ENCODE measurements around the gene ZNF14. TPM values are rescaled to one million over a fixed set of nuclear protein-coding genes. Genes with fewer than 3 reads are reported as not detected.

ZNF14 gene
- total RNA-seq, 1 donor from 2014 or later: 21.0 TPM

GRCh38 chr19:19758164-19758563 is 25.3 kb upstream of the ZNF14 start:
- Histone ChIP-seq H3F3A (ENCODE audit: low read depth) (no peaks in the 10 kb centered on the region), H3K27ac (no peak overlapping the region), H3K79me2 (ENCODE audit: low read depth) (no peaks in the 10 kb centered on the region), H3K4me3 (no peak overlapping the region), H3K9me3 (ENCODE audit: low read depth) (no peaks in the 10 kb centered on the region), H3K4me2 (no peak overlapping the region), H3K36me3 (no peaks in the 10 kb centered on the region), H4K20me1 (ENCODE audit: low read depth) (no peaks in the 10 kb centered on the region), H3K9ac (no peak overlapping the region), H2AFZ (replicated peaks) (no peak overlapping the region), H3K4me1 (no peaks in the 10 kb centered on the region), H3K27me3 (no peaks in the 10 kb centered on the region)
- Mint-ChIP-seq H3K36me3 (no peaks in the 10 kb centered on the region), H3K9me3 (peaks cover 26% of the 10 kb centered on the region), H3K4me3 (no peak overlapping the region), H3K4me1 (no peaks in the 10 kb centered on the region), H3K27ac (no peak overlapping the region), H3K27me3 (ENCODE audit: insufficient read depth, low read depth) (peaks cover 5% of the 10 kb centered on the region)
- TF ChIP-seq EZH2 (IDR thresholded peaks at IDR 0.05) (no peak), EZH2phosphoT487 (IDR thresholded peaks at IDR 0.05) (no peak)
- TF ChIP-seq, protein P1, sequence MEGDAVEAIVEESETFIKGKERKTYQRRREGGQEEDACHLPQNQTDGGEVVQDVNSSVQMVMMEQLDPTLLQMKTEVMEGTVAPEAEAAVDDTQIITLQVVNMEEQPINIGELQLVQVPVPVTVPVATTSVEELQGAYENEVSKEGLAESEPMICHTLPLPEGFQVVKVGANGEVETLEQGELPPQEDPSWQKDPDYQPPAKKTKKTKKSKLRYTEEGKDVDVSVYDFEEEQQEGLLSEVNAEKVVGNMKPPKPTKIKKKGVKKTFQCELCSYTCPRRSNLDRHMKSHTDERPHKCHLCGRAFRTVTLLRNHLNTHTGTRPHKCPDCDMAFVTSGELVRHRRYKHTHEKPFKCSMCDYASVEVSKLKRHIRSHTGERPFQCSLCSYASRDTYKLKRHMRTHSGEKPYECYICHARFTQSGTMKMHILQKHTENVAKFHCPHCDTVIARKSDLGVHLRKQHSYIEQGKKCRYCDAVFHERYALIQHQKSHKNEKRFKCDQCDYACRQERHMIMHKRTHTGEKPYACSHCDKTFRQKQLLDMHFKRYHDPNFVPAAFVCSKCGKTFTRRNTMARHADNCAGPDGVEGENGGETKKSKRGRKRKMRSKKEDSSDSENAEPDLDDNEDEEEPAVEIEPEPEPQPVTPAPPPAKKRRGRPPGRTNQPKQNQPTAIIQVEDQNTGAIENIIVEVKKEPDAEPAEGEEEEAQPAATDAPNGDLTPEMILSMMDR (IDR thresholded peaks at IDR 0.05): peak; percentile 3
- no peak for DNase-seq (ENCODE audit: low spot score)

DNA sequence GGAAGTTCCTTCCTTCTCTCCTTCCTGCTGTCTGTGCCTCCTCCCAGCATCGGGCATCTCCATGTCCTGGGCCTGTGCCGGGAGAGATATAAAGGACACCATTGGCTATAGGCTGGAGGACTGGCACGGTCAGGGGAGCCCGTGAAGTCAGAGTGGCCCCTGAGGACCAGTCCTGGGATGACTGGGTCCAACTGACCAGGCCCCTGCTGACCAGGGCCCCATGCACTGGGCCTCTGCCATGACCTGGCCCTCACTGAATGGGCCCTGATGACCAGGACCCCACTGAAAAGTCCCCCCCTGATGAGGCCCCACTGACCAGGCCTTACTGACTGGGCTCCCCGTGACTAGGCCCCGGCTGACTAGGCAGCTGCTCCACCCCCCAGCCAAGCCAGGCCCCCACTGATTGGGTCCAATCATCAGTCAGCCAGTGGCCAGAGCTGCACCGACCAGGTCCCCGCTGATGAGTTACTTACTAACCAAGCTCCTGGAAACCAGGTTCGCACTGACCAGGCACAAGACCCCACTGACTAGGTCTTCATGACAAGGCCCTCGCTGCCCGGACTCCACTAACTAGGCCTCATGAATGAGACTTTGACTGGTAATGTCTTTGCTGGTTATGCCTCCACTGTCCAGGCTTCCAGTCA is 20.0 kb upstream of the ZNF14 start:
- H2AFZ ChIP-seq (replicated peaks): no peak overlapping the region
- Mint-ChIP-seq H3K36me3 (no peaks in the 10 kb centered on the region), H3K4me1 (no peaks in the 10 kb centered on the region), H3K27me3 (ENCODE audit: insufficient read depth, low read depth) (peaks cover 5% of the 10 kb centered on the region), H3K27ac (no peak overlapping the region), H3K4me3 (no peak overlapping the region), H3K9me3 (peaks cover 45% of the 10 kb centered on the region)
- DNase-seq (ENCODE audit: low spot score): no peak
- H3K36me3 ChIP-seq: no peaks in the 10 kb centered on the region
- H3K27ac ChIP-seq: no peak overlapping the region
- no peaks in the 10 kb centered on the region for H3K79me2 ChIP-seq (ENCODE audit: low read depth)
- H3K9ac ChIP-seq: no peak overlapping the region
- no peak overlapping the region for H3K4me3 ChIP-seq
- H3K4me2 ChIP-seq: no peak overlapping the region
- no peaks in the 10 kb centered on the region for H3K27me3 ChIP-seq
- no peaks in the 10 kb centered on the region for H4K20me1 ChIP-seq (ENCODE audit: low read depth)
- TF ChIP-seq, protein P1 (IDR thresholded peaks at IDR 0.05): no peak
- TF ChIP-seq EZH2 (IDR thresholded peaks at IDR 0.05): no peak
- TF ChIP-seq EZH2phosphoT487 (IDR thresholded peaks at IDR 0.05): no peak
- no peaks in the 10 kb centered on the region for H3K4me1 ChIP-seq
- no peaks in the 10 kb centered on the region for H3K9me3 ChIP-seq (ENCODE audit: low read depth)
- H3F3A ChIP-seq (ENCODE audit: low read depth): no peaks in the 10 kb centered on the region

- Histone ChIP-seq H3K9ac (no peak overlapping the region), H3K27ac (no peak overlapping the region), H3K4me3 (no peak overlapping the region), H3K36me3 (no peaks in the 10 kb centered on the region), H3F3A (ENCODE audit: low read depth) (no peaks in the 10 kb centered on the region), H3K4me1 (no peaks in the 10 kb centered on the region), H3K4me2 (no peak overlapping the region), H3K9me3 (ENCODE audit: low read depth) (no peaks in the 10 kb centered on the region), H4K20me1 (ENCODE audit: low read depth) (no peaks in the 10 kb centered on the region), H2AFZ (replicated peaks) (no peak overlapping the region), H3K79me2 (ENCODE audit: low read depth) (no peaks in the 10 kb centered on the region), H3K27me3 (no peaks in the 10 kb centered on the region)
- H3K36me3 Mint-ChIP-seq: no peaks in the 10 kb centered on the region
- no peaks in the 10 kb centered on the region for H3K4me1 Mint-ChIP-seq
- peak overlapping the region; percentile 65 for H3K4me3 Mint-ChIP-seq
- H3K9me3 Mint-ChIP-seq: peaks cover 45% of the 10 kb centered on the region
- peaks cover 3% of the 10 kb centered on the region for H3K27me3 Mint-ChIP-seq (ENCODE audit: insufficient read depth, low read depth)
- no peak for DNase-seq (ENCODE audit: low spot score)
- H3K27ac Mint-ChIP-seq: no peak overlapping the region
- TF ChIP-seq, protein P1 (IDR thresholded peaks at IDR 0.05): no peak
- TF ChIP-seq EZH2phosphoT487 (IDR thresholded peaks at IDR 0.05) (no peak), EZH2 (IDR thresholded peaks at IDR 0.05) (no peak)
Observed at GRCh38 chr19:19751846-19752245, 18.9 kb upstream of the ZNF14 start.
